ENCODE data around the gene LRRC14B.

GRCh38 chr5:191949-192690 is 825 bp downstream of the LRRC14B start:
- TF ChIP-seq POLR2A (IDR thresholded peaks at IDR 0.05; ENCODE audit: low read depth, low read length), result no peak
- no peak for TF ChIP-seq POLR2AphosphoS5 (IDR thresholded peaks at IDR 0.05; ENCODE audit: low read depth, low read length)
